HG03457 (cell line): ENCODE results near the gene CLEC3B.

ENCODE experiments used
- ATAC-seq: cut with Tn5 transposase; IDR thresholded peaks from one replicate; pipeline ENCODE4 v1.9.1; 2021; ENCODE audit warnings: moderate number of reproducible peaks; ENCODE audit not compliant: unreplicated experiment

CLEC3B gene

GRCh38 chr3:45002720-45003119 lies 23.4 kb upstream of the CLEC3B start:
- ATAC-seq, result no peak

GRCh38 chr3:45003406-45003805 lies 22.7 kb upstream of the CLEC3B start:
- no peak for ATAC-seq

GRCh38 chr3:45003859-45004258 lies 22.2 kb upstream of the CLEC3B start:
- no peak for ATAC-seq

GRCh38 chr3:45007091-45007490 lies 19.0 kb upstream of the CLEC3B start:
- ATAC-seq, result no peak

GRCh38 chr3:45008117-45008516 lies 18.0 kb upstream of the CLEC3B start:
- no peak for ATAC-seq

GRCh38 chr3:45009868-45010267 lies 16.2 kb upstream of the CLEC3B start:
- no peak for ATAC-seq

- ATAC-seq, result no peak
Observed at GRCh38 chr3:45010811-45011333, 15.2 kb upstream of the CLEC3B start.

- no peak for ATAC-seq
Observed at GRCh38 chr3:45011756-45012508, 14.2 kb upstream of the CLEC3B start.

GRCh38 chr3:45012577-45012976 lies 13.5 kb upstream of the CLEC3B start:
- no peak for ATAC-seq

- ATAC-seq, result no peak
Observed at GRCh38 chr3:45016916-45017315, 9.2 kb upstream of the CLEC3B start.

- no peak for ATAC-seq
Observed at GRCh38 chr3:45017821-45018220, 8.3 kb upstream of the CLEC3B start.

- ATAC-seq, result no peak
Observed at GRCh38 chr3:45020534-45020933, 5.6 kb upstream of the CLEC3B start.

GRCh38 chr3:45021524-45022297 lies 4.4 kb upstream of the CLEC3B start:
- no peak for ATAC-seq

GRCh38 chr3:45023675-45024074 lies 2.4 kb upstream of the CLEC3B start:
- no peak for ATAC-seq

GRCh38 chr3:45024542-45025255 lies 1.4 kb upstream of the CLEC3B start:
- no peak for ATAC-seq

GRCh38 chr3:45026957-45027356 lies 854 bp downstream of the CLEC3B start:
- ATAC-seq, result no peak

- ATAC-seq, result no peak
Observed at GRCh38 chr3:45027441-45027840, 1.3 kb downstream of the CLEC3B start.

- ATAC-seq, result no peak
Observed at GRCh38 chr3:45029216-45029615, 3.1 kb downstream of the CLEC3B start.

- no peak for ATAC-seq
Observed at GRCh38 chr3:45029661-45030060, 3.6 kb downstream of the CLEC3B start.

GRCh38 chr3:45031531-45031930 lies 5.4 kb downstream of the CLEC3B start:
- ATAC-seq, result no peak

GRCh38 chr3:45032113-45032512 lies 6.0 kb downstream of the CLEC3B start:
- no peak for ATAC-seq
